NCI-H524 (cell line): Measurements from ENCODE around the gene MGLL.

ENCODE experiments used
- DNase-seq, 2 experiments: peaks; one replicate each; lab custom pipeline; 2025; lab: John Stamatoyannopoulos, UW

Gene MGLL

GRCh38 chr3:127789990-127790881 is 32.1 kb downstream of the MGLL start:
- no peak for DNase-seq

GRCh38 chr3:127789051-127789450 is 33.3 kb downstream of the MGLL start:
- DNase-seq, result no peak

- no peak for DNase-seq
Measured at GRCh38 chr3:127788451-127788909, 33.8 kb downstream of the MGLL start.

- no peak for DNase-seq
Measured at GRCh38 chr3:127787571-127788365, 34.5 kb downstream of the MGLL start.

GRCh38 chr3:127787071-127787490 is 35.2 kb downstream of the MGLL start:
- DNase-seq, result no peak

- peak; percentile 95 to 97 for DNase-seq
Measured at GRCh38 chr3:127786353-127787070, 35.8 kb downstream of the MGLL start.

- DNase-seq, result peak in 1 of 2 experiments; percentile 64
Measured at GRCh38 chr3:127785711-127786265, 36.5 kb downstream of the MGLL start.

- no peak for DNase-seq
Measured at GRCh38 chr3:127784865-127785710, 37.2 kb downstream of the MGLL start.

- DNase-seq, result peak in 1 of 2 experiments; percentile 41
Measured at GRCh38 chr3:127784283-127784682, 38.0 kb downstream of the MGLL start.

- DNase-seq, result peak; percentile 97 to 99
Measured at GRCh38 chr3:127783642-127784160, 38.6 kb downstream of the MGLL start.

GRCh38 chr3:127783166-127783565 is 39.1 kb downstream of the MGLL start:
- no peak for DNase-seq

- DNase-seq, result no peak
Measured at GRCh38 chr3:127781411-127782001, 40.8 kb downstream of the MGLL start.

- no peak for DNase-seq
Measured at GRCh38 chr3:127780536-127781400, 41.5 kb downstream of the MGLL start.

- DNase-seq, result no peak
Measured at GRCh38 chr3:127779747-127780146, 42.6 kb downstream of the MGLL start.

GRCh38 chr3:127777921-127778656 is 44.2 kb downstream of the MGLL start:
- DNase-seq, result no peak

GRCh38 chr3:127777332-127777731 is 45.0 kb downstream of the MGLL start:
- DNase-seq, result no peak

GRCh38 chr3:127776347-127776746 is 46.0 kb downstream of the MGLL start:
- DNase-seq, result peak in 1 of 2 experiments; percentile 24

GRCh38 chr3:127775398-127776109 is 46.8 kb downstream of the MGLL start:
- peak; percentile 55 to 87 for DNase-seq
